HepG2 (cell line): ENCODE results near the gene MT1A. TPM values are rescaled to one million over a fixed set of nuclear protein-coding genes. Genes with fewer than 3 reads are reported as not detected.
A peak's percentile ranks its signal among the peaks of the same experiment; 100 is the strongest.

Experiments
- BORCS8-MEF2B ChIP-seq: sonication (generic); formaldehyde crosslinking; IDR thresholded peaks from 2 replicates; pipeline ENCODE4 v1.8.0; 2022; ENCODE audit warnings: mild to moderate bottlenecking, missing genetic modification reagents
- CREB1 ChIP-seq, 2 experiments: fragments of 450-650 bp in 1 of 2; IDR thresholded peaks; 2 replicates each; pipeline ENCODE4 v1.6.1; 2016 to 2017; ENCODE audit warnings: control low read depth in 1 of 2, mild to moderate bottlenecking in 1 of 2, missing compliant biosample characterization in 1 of 2, missing genetic modification characterization in 1 of 2
- GABPB1 ChIP-seq: IDR thresholded peaks from 2 replicates; pipeline ENCODE4 v1.6.1; 2016; ENCODE audit warnings: mild to moderate bottlenecking, missing genetic modification reagents, moderate library complexity, missing compliant biosample characterization
- HIC2 ChIP-seq: sonication (generic); formaldehyde crosslinking; IDR thresholded peaks from 2 replicates; pipeline ENCODE4 v1.9.0; 2022; ENCODE audit warnings: low read depth, missing genetic modification reagents
- POLR2A ChIP-seq, 2 experiments: IDR thresholded peaks; 2 replicates each; pipeline ENCODE4 v1.6.1; 2011; ENCODE audit warnings: low read depth in 2 of 2, low read length in 2 of 2, mild to moderate bottlenecking in 1 of 2, moderate library complexity in 1 of 2; ENCODE audit not compliant: insufficient read depth in 1 of 2
- PTBP1 ChIP-seq: fragments of 200-400 bp; formaldehyde crosslinking; IDR thresholded peaks from 2 replicates; pipeline ENCODE4 v1.6.1; 2018; ENCODE audit warnings: low read length, low read depth; ENCODE audit not compliant: poor library complexity, severe bottlenecking
- RNF219 ChIP-seq: sonication (generic); formaldehyde crosslinking; IDR thresholded peaks from 2 replicates; pipeline ENCODE4 v1.5.0; 2020; ENCODE audit warnings: mild to moderate bottlenecking, missing genetic modification reagents
- SOX13 ChIP-seq, 3 experiments: fragments of 450-650 bp in 1 of 3; sonication (generic) in 1 of 3; formaldehyde crosslinking in 1 of 3; IDR thresholded peaks in 2 of 3; conservative IDR thresholded peaks in 1 of 3; 2 replicates each; pipeline versions ENCODE4 v1.5.0 to v1.6.1; 2016 to 2020; ENCODE audit warnings: antibody characterized with exemption in 1 of 3, mild to moderate bottlenecking in 1 of 3, missing compliant biosample characterization in 1 of 3, missing genetic modification reagents in 1 of 3, moderate library complexity in 1 of 3
- TBP ChIP-seq: sonication (generic); formaldehyde crosslinking; IDR thresholded peaks from 2 replicates; pipeline ENCODE4 v1.5.0; 2020; ENCODE audit warnings: missing genetic modification reagents
- TCF12 ChIP-seq, 2 experiments: fragments of 450-650 bp in 1 of 2; sonication (generic) in 1 of 2; formaldehyde crosslinking in 1 of 2; IDR thresholded peaks; 2 replicates each; pipeline versions ENCODE4 v1.6.1 to v1.8.0; 2017 to 2022; ENCODE audit warnings: antibody characterized with exemption in 1 of 2, mild to moderate bottlenecking in 1 of 2, missing genetic modification reagents in 1 of 2, moderate library complexity in 1 of 2
- ZNF230 ChIP-seq: sonication (generic); formaldehyde crosslinking; IDR thresholded peaks from 2 replicates; pipeline ENCODE4 v1.4.0; 2020; ENCODE audit warnings: mild to moderate bottlenecking, missing genetic modification reagents
- ZNF335 ChIP-seq: sonication (generic); formaldehyde crosslinking; IDR thresholded peaks from 2 replicates; pipeline ENCODE4 v1.4.0; 2020; ENCODE audit warnings: missing genetic modification reagents
- ZNF33B ChIP-seq: sonication (generic); formaldehyde crosslinking; IDR thresholded peaks from 2 replicates; pipeline ENCODE4 v1.5.1; 2020; ENCODE audit warnings: mild to moderate bottlenecking, missing genetic modification reagents
- ZNF546 ChIP-seq: sonication (generic); formaldehyde crosslinking; conservative IDR thresholded peaks from 2 replicates; pipeline ENCODE4 v1.8.1; 2023; ENCODE audit warnings: mild to moderate bottlenecking, missing genetic modification reagents
- ZNF556 ChIP-seq: sonication (generic); formaldehyde crosslinking; IDR thresholded peaks from 2 replicates; pipeline ENCODE4 v1.4.0; 2020; ENCODE audit warnings: mild to moderate bottlenecking, missing genetic modification reagents, borderline replicate concordance
- ZNF569 ChIP-seq: sonication (generic); formaldehyde crosslinking; IDR thresholded peaks from 2 replicates; pipeline ENCODE4 v1.5.0; 2020; ENCODE audit warnings: mild to moderate bottlenecking, missing genetic modification reagents, moderate library complexity, borderline replicate concordance
- ZNF572 ChIP-seq: sonication (generic); formaldehyde crosslinking; IDR thresholded peaks from 2 replicates; pipeline ENCODE4 v1.5.1; 2020; ENCODE audit warnings: mild to moderate bottlenecking, missing genetic modification reagents
- ZNF589 ChIP-seq: sonication (generic); formaldehyde crosslinking; conservative IDR thresholded peaks from 2 replicates; pipeline ENCODE4 v1.8.0; 2022; ENCODE audit warnings: mild to moderate bottlenecking, moderate library complexity, missing genetic modification reagents
- ZNF614 ChIP-seq: IDR thresholded peaks from 2 replicates; pipeline ENCODE4 v1.6.1; 2018; ENCODE audit warnings: missing biosample characterization, missing genetic modification reagents, inconsistent platforms, borderline replicate concordance
- ZNF83 ChIP-seq: sonication (generic); formaldehyde crosslinking; IDR thresholded peaks from 2 replicates; pipeline ENCODE4 v1.4.0; 2020; ENCODE audit warnings: missing genetic modification reagents, mild to moderate bottlenecking, borderline replicate concordance
- polyA plus RNA-seq, 8 experiments: library from polyadenylated mRNA; depleted of rRNA in 3 of 8; stranded (reverse) in 7 of 8; unstranded in 1 of 8; fragments of >200 nt; fragmentation: Illumina TruSeq in 4 of 8; extraction: Trizol in 4 of 8; gene quantifications; 2 replicates each; pipeline versions ENCODE4 v1.2.1 to v1.2.3, GENCODE V29; 2011 to 2016; ENCODE audit warnings: low read depth in 4 of 8, missing spikeins in 1 of 8, mixed read lengths in 1 of 8; ENCODE audit not compliant: insufficient read depth in 1 of 8
- total RNA-seq, 5 experiments: library from RNA; depleted of rRNA; stranded (reverse); fragments of >200 nt; fragmentation: Illumina TruSeq; extraction: Trizol; gene quantifications; 2 replicates each; pipeline ENCODE4 v1.2.3, GENCODE V29; 2016; ENCODE audit warnings: low read depth in 1 of 5
- TF ChIP-seq, protein P1 (sequence below): sonication (generic); formaldehyde crosslinking; IDR thresholded peaks from 2 replicates; pipeline ENCODE4 v1.9.0; 2021; ENCODE audit warnings: missing genetic modification reagents, mild to moderate bottlenecking, borderline replicate concordance
- TF ChIP-seq, protein P2 (sequence below): IDR thresholded peaks from 2 replicates; pipeline ENCODE4 v1.6.1; 2016; ENCODE audit warnings: low read depth, control low read depth

The MT1A gene
- total and polyA plus RNA-seq, 2 of the 13 experiments (the other 11 are each of a cell fraction or from before 2014, with no cell fraction given), result 8.3 to 10.4 TPM

- TF ChIP-seq ZNF614 (peak; percentile 55; the same call in 1 of the 2 replicates), POLR2A (IDR thresholded peaks at IDR 0.05; ENCODE audit: insufficient read depth in 1 of 2, low read depth in 2 of 2, low read length in 2 of 2) (peak; percentile 84; a peak in 3 of 4 replicates), SOX13 (IDR thresholded peaks at IDR 0.05) (peak; percentile 22; the same call in 1 of the 2 replicates), SOX13 (CRISPR knock-in tag; conservative IDR thresholded peaks at IDR 0.05 in 1 of 2, IDR thresholded peaks at IDR 0.05 in 1 of 2) (no peak; a peak in 1 of 4 replicates), CREB1 (IDR thresholded peaks at IDR 0.05) (peak; percentile 54), CREB1 (CRISPR knock-in tag; IDR thresholded peaks at IDR 0.05) (peak; percentile 86; the same call in 1 of the 2 replicates), ZNF589 (CRISPR knock-in tag) (peak; percentile 64; the same call in 1 of the 2 replicates), ZNF33B (peak; percentile 68; the same call in 1 of the 2 replicates), ZNF230 (CRISPR knock-in tag) (no peak), PTBP1 (no peak), GABPB1 (peak; percentile 90), ZNF569 (CRISPR knock-in tag) (0 out of 2 replicates have a peak, but pooled peaks have one; percentile 37), RNF219 (CRISPR knock-in tag) (no peak), ZNF572 (CRISPR knock-in tag) (0 out of 2 replicates have a peak, but pooled peaks have one; percentile 45), ZNF335 (CRISPR knock-in tag) (peak; percentile 58; the same call in 1 of the 2 replicates), TCF12 (IDR thresholded peaks at IDR 0.05) (no peak), TCF12 (CRISPR knock-in tag; IDR thresholded peaks at IDR 0.05) (no peak), HIC2 (CRISPR knock-in tag) (peak; percentile 95), TBP (CRISPR knock-in tag) (no peak), ZNF556 (CRISPR knock-in tag) (no peak), BORCS8-MEF2B (CRISPR knock-in tag) (peak; percentile 92), ZNF83 (CRISPR knock-in tag) (no peak), ZNF546 (CRISPR knock-in tag) (no peak)
- TF ChIP-seq, protein P1, sequence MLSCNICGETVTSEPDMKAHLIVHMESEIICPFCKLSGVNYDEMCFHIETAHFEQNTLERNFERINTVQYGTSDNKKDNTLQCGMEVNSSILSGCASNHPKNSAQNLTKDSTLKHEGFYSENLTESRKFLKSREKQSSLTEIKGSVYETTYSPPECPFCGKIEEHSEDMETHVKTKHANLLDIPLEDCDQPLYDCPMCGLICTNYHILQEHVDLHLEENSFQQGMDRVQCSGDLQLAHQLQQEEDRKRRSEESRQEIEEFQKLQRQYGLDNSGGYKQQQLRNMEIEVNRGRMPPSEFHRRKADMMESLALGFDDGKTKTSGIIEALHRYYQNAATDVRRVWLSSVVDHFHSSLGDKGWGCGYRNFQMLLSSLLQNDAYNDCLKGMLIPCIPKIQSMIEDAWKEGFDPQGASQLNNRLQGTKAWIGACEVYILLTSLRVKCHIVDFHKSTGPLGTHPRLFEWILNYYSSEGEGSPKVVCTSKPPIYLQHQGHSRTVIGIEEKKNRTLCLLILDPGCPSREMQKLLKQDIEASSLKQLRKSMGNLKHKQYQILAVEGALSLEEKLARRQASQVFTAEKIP (CRISPR knock-in tag), result no peak
- TF ChIP-seq, protein P2, sequence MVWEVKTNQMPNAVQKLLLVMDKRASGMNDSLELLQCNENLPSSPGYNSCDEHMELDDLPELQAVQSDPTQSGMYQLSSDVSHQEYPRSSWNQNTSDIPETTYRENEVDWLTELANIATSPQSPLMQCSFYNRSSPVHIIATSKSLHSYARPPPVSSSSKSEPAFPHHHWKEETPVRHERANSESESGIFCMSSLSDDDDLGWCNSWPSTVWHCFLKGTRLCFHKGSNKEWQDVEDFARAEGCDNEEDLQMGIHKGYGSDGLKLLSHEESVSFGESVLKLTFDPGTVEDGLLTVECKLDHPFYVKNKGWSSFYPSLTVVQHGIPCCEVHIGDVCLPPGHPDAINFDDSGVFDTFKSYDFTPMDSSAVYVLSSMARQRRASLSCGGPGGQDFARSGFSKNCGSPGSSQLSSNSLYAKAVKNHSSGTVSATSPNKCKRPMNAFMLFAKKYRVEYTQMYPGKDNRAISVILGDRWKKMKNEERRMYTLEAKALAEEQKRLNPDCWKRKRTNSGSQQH, result no peak
These were observed 31.3 kb upstream of the MT1A start (continued) for GRCh38 chr16:56607109-56607618.
